Mucosa of stomach (tissue), 1 donor: ENCODE measurements around the gene LPAR3.

Experiments
- H3K27me3 ChIP-seq: one replicate; pipeline ENCODE4 v1.7.0; 2013; ENCODE audit warnings: mild to moderate bottlenecking, low read length; ENCODE audit not compliant: control insufficient read depth, insufficient read depth
- H3K36me3 ChIP-seq: one replicate; pipeline ENCODE4 v1.7.0; 2013; ENCODE audit warnings: low read length; ENCODE audit not compliant: control insufficient read depth, insufficient read depth
- H3K4me1 ChIP-seq: one replicate; pipeline ENCODE4 v1.7.0; 2013; ENCODE audit warnings: mild to moderate bottlenecking, low read length; ENCODE audit not compliant: control insufficient read depth, insufficient read depth
- H3K4me3 ChIP-seq: one replicate; pipeline ENCODE4 v1.7.0; 2013; ENCODE audit warnings: low read length
- H3K9ac ChIP-seq: one replicate; pipeline ENCODE4 v1.7.0; 2013; ENCODE audit warnings: mild to moderate bottlenecking, low read length, moderate library complexity
- H3K9me3 ChIP-seq: one replicate; pipeline ENCODE4 v1.7.0; 2013; ENCODE audit warnings: mild to moderate bottlenecking, low read length, moderate library complexity; ENCODE audit not compliant: control insufficient read depth
- donor health status: Pancreatic carcinoma.

The LPAR3 gene

DNA sequence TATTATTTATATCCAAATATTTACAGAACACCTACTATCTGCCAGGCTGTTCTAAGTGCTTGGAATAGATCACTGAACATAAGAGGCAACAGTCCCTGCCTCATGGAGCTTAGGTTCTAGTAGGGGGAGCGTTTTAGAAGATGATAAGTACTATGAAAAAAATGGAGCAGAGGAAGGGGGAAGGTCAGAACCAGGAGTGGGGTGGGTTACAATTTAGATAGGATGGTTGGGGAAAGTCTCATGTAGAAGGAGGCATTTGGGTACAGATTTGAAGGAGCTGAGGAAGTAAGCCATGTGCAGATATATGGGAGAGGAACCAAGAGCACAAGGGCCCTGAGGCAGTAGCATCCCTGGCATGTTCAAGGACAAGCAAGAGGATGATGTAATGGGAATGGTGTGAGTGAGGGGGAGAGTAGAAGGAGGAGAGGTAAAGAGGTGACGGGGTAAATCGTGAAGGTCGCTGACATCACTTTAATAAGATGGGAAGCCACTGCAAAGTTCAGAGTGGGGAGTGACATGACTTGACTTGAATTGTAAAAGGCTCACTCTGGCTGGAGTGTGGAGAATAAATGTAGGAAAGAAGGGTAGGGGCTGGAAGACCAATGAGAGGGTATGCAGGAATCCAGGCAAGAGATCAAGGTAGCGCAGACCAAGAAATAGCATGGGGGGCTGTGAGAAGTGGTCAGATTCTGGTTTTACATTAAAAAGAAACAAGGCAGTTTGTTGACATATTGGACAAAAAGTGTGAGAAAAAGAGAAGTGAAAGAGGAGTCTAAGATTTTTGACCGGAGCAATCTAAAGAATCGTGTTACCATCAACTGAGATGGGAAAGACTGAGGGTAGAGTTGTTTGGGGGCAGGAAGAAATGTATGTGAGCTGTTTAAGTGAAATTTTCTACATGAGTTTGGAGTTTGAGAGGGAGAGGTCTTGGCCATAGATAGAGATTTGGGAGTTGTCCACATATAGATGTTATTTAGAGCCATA is 92.6 kb downstream of the LPAR3 start:
- Histone ChIP-seq H3K27me3 (no peaks in the 10 kb centered on the region), H3K36me3 (no peaks in the 10 kb centered on the region), H3K9ac (no peak overlapping the region), H3K4me1 (no peaks in the 10 kb centered on the region), H3K9me3 (no peaks in the 10 kb centered on the region), H3K4me3 (no peak overlapping the region)

DNA sequence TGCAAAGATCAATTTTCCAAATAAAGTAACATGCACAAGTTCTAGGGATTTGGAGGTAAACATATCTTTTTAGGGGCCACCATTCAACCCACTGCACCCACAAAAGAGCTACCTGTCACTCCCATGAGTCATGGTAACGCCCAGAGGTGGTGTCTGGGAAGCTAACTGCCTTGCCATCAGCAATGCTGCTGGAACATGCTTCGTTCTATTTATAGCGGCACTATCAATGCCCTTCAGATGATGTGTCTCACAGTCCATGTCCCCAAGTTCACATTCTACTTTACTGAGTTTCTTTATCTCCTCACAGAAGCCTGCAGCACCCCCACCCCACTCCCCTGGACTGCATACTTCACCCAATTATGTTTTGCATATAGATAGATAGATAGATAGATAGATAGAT is 95.4 kb downstream of the LPAR3 start:
- Histone ChIP-seq H3K4me1 (no peaks in the 10 kb centered on the region), H3K9ac (no peak overlapping the region), H3K36me3 (no peaks in the 10 kb centered on the region), H3K27me3 (no peaks in the 10 kb centered on the region), H3K9me3 (no peaks in the 10 kb centered on the region), H3K4me3 (no peak overlapping the region)

DNA sequence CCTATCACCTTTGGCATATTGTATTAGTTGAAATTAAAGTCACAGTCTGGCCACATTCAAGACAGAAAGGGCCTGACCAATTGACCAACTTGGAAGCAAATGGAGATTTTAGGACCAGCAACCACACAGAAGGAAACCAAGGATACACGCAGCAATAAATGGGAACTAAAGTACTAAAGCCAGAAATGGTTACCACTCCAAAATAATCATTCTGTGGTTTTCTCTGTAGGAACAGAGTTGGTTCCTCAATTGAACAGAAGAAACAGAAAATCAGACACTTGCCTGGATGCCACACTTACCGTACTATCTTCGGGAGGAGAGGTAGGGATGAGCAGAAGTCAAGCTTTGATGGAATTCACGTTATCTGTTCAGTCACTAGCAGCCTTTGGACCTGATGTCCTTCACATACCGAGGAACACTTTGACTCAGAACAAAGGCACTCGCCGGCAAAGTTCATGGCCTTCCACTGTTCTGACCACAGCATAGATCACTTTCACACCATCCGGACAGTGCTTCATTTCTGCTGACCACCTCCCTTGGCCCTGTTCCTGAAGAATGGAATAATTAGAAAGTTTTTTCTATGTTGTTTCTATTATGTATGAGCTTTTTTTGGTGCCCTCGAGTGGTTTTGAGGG is 96.9 kb downstream of the LPAR3 start:
- no peaks in the 10 kb centered on the region for H3K27me3 ChIP-seq
- no peaks in the 10 kb centered on the region for H3K9me3 ChIP-seq
- no peaks in the 10 kb centered on the region for H3K4me1 ChIP-seq
- H3K9ac ChIP-seq, result no peak overlapping the region
- no peak overlapping the region for H3K4me3 ChIP-seq
- no peaks in the 10 kb centered on the region for H3K36me3 ChIP-seq

DNA sequence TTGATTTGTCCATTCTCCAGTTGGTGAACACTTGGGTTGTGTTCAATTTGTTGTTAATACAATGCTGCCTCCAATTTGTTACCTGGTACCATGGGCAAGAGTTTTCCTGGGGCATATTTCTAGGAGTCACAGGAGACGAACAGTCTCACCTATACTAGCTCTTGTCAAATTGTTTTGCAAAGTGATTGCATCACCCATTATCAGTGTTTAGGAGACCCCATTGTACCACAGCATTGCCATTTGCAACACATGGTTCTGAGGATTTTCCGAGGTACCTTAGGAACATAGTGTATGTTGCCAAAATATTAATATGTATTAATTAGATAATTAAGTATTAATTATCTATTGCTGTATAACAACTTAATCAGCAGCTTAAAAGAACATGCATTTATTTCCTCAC is 97.8 kb downstream of the LPAR3 start:
- H3K36me3 ChIP-seq, result no peaks in the 10 kb centered on the region
- H3K9ac ChIP-seq, result no peak overlapping the region
- no peak overlapping the region for H3K4me3 ChIP-seq
- no peaks in the 10 kb centered on the region for H3K9me3 ChIP-seq
- H3K27me3 ChIP-seq, result no peaks in the 10 kb centered on the region
- no peaks in the 10 kb centered on the region for H3K4me1 ChIP-seq

DNA sequence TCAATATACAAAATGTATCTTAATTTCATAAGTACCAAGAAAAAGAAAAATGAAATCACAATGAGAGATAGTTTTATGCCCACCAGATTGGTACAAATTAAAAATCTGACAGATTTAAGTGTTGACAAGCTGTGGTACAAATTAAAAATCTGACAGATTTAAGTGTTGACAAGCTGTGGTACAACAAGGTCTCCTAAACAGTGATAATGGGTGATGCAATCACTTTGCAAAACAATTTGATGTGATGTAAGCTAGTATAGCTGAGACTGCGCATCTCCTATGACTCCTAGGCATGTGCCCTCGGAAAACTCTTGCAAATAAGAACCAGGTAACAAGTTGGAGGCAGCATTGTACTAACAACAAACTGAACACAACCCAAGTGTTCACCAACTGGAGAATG is 100.6 kb downstream of the LPAR3 start:
- Histone ChIP-seq H3K9me3 (no peaks in the 10 kb centered on the region), H3K9ac (no peak overlapping the region), H3K4me1 (no peaks in the 10 kb centered on the region), H3K27me3 (no peaks in the 10 kb centered on the region), H3K4me3 (no peak overlapping the region), H3K36me3 (no peaks in the 10 kb centered on the region)

DNA sequence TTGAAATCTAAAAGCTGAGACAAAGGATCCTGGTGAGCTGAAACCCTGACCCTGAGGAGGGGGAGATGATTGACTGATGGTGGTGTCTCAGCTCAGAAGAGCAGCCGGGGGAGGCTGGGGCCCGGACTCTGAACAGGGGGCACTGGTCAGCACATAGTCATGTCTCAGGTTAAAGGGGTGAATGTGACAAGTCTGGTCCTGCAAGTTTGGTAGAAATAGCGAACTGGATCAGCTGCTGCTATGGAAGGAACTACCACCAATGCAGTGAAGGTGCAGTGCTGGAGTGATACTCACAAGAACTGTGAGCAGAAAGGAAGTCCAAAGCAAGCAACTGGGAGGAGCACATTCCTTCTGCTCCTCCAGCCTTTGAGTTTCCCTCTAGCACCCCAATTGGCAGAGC is 104.0 kb downstream of the LPAR3 start:
- Histone ChIP-seq H3K27me3 (no peaks in the 10 kb centered on the region), H3K9ac (no peak overlapping the region), H3K36me3 (no peaks in the 10 kb centered on the region), H3K4me3 (no peak overlapping the region), H3K9me3 (no peaks in the 10 kb centered on the region), H3K4me1 (no peaks in the 10 kb centered on the region)

DNA sequence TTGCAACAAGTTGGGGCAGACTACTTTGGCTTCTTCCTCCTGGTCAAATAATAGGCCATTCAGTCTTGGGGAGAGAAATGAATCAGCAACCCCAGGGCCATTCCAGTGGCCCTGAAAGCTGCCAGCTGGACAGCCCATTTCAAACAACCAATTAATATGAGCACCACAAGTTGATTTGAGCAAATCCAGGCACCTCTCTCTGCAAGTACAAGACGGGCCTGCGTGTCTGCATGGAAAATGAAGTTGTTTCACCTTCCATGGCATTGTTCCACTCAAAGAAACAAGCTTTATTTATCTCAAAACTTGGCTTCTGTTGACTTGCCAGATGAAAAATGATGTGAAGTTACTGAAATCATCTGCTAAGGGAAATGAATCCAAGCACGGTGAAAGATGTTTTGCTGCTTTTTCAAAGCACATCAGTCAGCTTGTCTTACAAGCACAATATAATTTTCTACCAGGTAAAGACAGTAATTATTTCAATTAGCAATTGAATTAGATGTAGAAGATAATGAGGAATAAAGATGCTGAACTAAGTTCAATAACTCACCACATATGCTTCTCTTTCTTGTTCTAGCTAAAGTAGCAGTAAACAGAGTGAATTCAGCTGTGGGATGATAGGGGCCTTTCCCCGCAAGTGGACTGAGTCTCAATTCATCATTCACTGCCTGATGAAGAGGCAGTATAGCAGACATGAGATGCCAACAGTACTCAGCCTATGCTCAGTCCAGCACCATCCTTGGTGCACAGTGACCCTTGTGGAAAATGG is 107.6 kb downstream of the LPAR3 start:
- no peak overlapping the region for H3K9ac ChIP-seq
- no peaks in the 10 kb centered on the region for H3K9me3 ChIP-seq
- H3K4me3 ChIP-seq, result no peak overlapping the region
- H3K36me3 ChIP-seq, result no peaks in the 10 kb centered on the region
- peaks cover 4% of the 10 kb centered on the region for H3K4me1 ChIP-seq
- H3K27me3 ChIP-seq, result no peaks in the 10 kb centered on the region

DNA sequence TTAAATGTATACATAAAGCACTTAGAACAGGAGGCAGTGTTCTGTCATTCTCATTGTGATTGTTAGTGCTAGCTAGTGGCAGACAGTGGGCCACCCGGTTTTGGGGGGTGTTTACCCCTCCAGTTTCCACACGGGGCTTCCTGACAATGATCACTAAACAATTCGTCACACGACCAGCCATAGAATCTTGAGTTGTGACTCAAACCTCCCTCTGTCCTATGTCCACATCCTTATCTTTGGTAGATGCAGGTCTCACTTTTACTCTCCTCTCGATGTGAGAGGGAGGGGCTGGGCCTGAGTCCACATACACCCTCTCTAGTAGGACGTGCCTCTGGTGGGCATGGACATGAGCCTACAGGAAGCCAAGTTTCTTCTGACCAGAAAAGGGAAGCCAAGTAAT is 110.1 kb downstream of the LPAR3 start:
- Histone ChIP-seq H3K4me3 (no peak overlapping the region), H3K36me3 (no peaks in the 10 kb centered on the region), H3K9me3 (no peaks in the 10 kb centered on the region), H3K4me1 (peaks cover 4% of the 10 kb centered on the region), H3K27me3 (no peaks in the 10 kb centered on the region), H3K9ac (no peak overlapping the region)

DNA sequence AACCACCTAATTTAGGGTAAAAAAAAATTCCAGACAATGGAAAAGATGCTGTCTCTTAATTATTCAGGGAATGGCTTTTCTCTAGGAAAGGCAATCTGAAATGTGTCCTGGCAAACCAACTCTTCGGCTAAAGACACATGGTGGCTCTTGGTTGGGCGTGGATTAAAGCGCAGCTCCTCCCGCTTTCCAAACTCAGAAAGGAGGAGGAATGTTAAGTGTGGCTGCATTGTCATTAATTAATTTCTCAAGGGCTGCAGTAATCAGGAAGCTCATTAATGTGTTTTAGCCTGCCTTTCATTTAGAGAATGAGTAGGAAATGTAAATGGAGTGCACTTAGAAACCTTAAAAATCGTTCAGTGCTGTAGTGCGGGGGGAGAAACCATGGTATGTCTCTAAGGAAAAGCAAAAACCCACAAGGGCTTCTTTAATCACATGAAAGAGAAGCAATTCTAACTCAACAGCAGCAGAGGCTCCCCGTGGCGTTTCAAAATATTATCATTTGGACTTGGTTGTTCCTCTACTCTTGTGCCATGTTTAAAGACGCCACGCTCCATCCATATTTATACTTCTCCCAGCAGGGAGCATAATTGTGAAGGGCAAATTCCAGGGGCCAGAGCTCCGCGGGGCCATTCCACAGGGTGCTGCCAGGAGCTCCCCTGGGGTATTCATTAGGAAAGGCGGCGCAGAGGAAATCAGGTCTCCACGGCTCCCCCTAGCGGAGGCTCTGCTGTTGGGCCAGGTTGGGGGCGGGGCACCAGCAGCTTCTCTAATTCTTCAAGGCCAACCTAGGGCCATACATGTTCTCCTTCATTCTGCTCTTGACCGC is 110.8 kb downstream of the LPAR3 start:
- no peaks in the 10 kb centered on the region for H3K36me3 ChIP-seq
- no peaks in the 10 kb centered on the region for H3K27me3 ChIP-seq
- H3K4me1 ChIP-seq, result peaks cover 4% of the 10 kb centered on the region
- no peak overlapping the region for H3K4me3 ChIP-seq
- no peak overlapping the region for H3K9ac ChIP-seq
- no peaks in the 10 kb centered on the region for H3K9me3 ChIP-seq

DNA sequence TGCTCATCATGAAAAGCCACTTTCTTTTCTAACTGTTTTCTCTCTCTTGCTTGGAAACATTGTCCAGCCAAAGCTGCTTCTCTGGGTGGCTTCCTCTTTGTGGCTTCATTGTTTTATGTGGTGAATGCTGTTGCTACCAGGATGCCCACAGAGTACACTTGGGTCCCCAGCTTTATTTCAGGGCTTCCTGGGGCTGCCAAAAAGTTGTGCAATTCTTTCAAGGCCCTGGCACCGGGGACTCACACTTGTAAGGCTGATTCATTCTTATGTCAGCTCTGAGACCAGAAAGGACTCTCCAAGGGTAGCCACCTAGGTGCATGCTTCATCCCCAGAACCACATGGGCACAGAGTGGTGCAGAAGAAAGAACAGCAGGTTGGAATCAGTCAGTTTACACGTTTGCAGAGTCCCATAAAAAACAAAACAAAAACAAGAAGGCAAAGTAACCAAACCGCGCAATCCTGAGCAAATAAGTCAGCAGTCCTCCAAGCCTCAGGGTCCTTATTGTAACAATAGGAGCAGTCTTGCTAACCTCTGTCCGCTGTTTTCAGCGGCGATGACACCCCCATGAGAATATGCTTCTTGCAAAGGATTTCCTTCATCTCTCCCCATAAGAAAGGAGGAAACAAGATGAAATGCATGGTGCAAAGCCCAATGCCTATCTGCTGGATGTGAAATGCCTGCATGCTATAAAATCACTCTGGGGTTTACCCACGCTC is 112.8 kb downstream of the LPAR3 start:
- no peaks in the 10 kb centered on the region for H3K27me3 ChIP-seq
- no peaks in the 10 kb centered on the region for H3K36me3 ChIP-seq
- no peak overlapping the region for H3K4me3 ChIP-seq
- no peak overlapping the region for H3K9ac ChIP-seq
- peaks cover 4% of the 10 kb centered on the region for H3K4me1 ChIP-seq
- H3K9me3 ChIP-seq, result no peaks in the 10 kb centered on the region

DNA sequence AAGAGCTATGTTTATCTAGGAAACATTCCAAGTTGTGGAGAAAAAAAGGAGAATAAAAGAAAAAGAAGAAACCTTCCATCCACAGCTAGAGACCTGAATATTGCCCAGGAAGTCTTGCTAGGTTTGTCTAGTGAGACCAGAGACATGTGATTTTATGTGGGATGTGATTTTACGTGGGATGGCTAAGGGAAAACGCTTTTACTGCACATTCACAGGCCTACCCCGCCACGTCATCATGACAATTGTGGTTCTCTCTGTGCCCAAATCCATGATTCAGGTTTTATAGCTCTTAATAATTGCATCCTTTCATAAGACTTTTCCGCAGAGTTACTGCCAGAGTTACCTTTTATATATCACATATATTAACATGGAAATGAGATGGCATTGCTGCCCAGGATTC is 116.4 kb downstream of the LPAR3 start:
- Histone ChIP-seq H3K4me3 (no peak overlapping the region), H3K27me3 (no peaks in the 10 kb centered on the region), H3K9ac (no peak overlapping the region), H3K9me3 (no peaks in the 10 kb centered on the region), H3K4me1 (no peaks in the 10 kb centered on the region), H3K36me3 (no peaks in the 10 kb centered on the region)
